Stimulated activated CD4-positive, alpha-beta T cell treated with anti-CD3 and anti-CD28 coated beads, Interleukin-4, amount 100 ng/mL, for 1 hour (primary cell): ENCODE measurements around the gene ZNF638.

Source experiments
- DNase-seq: peaks from one replicate; pipeline ENCODE4 v3.0.0-alpha.2; 2020

Gene ZNF638

DNA sequence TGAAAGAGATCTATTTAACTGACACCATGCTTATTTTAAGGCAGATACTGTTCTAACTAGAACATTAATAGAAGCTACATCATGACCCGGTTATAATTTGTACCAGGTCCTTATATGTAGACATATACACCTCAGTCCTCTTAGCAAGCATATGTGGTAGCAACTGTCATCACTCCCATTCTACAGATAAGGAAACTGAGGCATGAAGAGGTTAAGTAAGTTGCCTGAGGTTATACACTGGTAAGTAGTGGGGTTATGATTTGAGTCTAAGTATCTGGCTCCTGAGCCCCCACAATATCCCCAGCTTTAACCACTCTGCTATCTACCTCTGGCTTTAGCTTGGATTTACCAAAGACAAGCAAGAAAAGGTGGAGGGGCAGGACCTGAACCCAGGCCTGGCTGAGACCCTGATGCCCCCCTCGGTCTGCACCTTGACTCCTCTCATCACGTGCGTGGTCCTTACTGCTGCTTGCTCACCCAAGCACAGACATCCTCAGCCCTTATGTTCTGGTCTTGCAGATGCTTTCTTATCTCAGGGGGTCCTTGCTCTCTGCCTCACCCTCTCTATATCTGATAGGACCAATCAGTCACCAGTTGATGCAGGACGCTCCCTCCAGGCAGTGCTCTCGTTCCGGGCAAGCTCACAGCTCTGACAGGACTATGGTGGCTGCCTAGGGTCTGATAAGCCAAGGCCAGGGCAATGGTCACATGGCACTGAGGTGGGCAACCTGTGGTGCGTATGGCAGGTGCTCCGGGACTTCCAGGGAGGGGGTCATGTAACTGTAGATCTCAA is 125.7 kb downstream of the ZNF638 start:
- no peak for DNase-seq

DNA sequence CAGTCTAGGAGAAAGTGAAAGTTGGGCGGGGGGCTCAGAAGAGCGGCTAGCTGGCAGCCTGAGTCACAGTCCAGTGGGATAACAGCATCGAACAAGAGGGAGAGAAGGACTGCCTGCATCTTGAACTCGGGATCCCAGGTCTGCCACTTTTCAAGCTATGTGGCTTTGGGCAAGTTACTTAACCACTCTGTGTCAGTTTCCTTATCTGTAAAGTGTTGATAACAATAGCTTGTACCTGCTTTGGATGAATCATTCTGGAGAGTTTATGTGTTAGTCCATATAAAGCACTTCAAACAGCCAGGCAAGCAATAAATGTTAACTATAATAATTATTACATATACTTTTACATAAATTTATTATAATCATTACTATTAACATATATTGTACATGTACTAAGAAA is 126.3 kb downstream of the ZNF638 start:
- no peak for DNase-seq

DNA sequence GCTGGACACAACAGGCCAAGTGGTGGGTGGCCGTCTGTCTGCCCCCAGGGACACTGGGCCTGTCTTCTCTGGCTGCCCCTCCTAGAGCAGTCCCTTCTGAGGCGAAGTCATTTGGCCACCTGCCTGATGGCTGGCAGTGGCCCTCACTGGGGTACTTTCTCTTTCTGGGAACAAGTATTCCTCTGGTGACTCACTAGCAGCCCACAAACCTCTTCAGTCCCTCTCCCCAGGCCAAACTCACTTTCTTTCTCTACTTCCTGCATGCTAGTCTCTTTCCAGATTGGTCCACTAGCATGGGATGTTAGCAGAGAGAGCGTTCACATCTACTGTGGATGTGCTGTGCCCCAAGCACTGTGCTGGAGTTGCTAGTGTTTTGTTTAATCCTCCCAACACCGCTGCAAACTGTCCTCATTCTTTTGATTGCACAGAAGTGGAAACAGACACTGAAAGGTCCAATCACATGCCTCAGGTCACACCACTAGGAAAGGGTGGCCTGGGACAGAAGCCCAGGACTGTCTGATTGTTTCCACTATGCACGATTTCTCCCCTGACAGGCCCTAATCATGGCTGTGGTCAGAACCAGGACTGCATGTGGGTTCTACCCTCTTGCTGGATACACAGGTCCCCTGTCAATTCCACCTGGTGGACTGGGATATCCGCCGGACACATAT is 127.0 kb downstream of the ZNF638 start:
- no peak for DNase-seq

DNA sequence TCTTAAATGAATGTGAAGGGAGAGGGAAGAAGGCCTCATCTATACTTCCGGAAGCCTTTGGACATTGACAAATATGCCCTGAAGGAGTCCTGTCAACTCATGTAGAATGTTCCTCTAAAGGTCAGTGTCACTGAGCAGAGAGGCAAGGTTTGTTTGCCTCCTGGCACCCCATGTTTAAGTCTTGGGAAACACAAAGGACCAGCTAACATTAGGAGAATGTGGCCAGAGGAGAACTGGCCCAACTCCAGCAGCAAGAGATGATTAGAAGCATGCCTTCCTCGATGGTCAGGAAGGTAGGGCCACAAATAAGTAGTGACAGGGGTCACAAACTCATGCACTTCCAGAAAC is 127.5 kb downstream of the ZNF638 start:
- DNase-seq: no peak

DNA sequence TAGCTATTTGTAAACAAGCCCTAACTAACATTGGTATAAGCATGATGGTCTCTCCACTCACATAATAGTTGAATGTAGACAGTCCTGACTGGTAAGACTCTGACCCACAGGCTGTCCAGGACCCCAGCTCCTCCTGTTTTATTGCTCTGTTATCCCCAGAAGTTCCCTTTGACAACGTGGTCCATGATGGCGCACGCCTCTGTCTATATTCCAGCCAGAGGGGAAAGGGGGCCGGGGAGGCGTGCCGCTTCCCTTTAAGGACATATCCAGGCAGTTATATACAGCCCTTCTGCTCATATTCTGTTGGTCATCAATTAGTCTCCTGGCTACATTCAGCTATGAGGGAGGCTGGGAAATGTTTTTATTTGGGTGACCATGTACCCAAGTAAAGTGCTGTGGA is 128.5 kb downstream of the ZNF638 start:
- DNase-seq: no peak

DNA sequence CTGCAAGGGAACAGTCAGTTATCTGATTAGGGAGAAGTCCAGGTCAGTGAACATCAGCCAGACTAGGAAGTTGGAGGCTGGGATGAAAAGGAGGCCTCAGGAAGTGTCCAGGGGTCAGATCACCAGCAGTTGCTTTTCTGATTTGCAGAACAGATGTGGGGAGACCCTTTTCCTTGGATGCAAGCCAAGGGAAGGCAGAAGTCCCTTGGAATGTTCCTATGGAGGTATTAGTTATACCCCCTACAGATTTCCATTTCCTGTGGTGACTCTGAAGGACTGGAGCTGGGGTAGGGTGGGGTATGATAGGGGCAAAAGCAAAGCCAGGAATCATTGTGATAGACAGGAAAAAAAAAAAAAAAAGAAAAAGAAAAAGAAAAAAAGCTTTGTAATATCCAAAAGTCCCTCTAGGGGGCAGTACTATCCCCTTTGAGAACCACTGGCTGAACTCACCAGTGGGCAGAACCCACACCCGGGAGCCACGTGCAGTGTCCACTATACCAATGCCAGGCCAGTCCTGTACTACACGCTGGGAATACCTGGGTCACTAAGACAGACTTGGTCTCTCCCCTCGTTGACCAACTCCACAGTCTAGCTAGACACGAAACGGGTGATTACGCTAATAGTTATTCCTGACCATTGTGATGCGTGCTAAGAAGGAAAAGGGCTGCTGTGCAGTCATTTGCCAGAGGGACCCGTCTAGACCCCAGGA is 129.2 kb downstream of the ZNF638 start:
- DNase-seq: no peak

DNA sequence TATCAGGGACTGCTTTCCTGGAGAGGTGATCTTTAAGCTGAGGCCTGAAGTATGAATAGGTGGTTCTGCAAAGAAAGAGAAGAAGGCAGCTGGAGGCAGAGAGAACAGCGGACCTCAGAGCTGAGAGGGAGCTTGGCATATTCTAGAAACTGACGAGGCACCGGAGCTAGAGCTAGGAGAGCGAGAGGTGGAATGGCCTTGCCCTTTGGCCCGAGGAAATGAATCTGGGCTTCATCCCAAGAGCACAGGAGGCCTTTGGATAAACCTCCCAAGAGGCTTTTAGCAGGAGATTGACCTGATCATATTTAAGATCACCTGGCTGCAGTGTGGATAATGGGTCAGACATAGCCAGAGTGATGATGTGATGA is 129.7 kb downstream of the ZNF638 start:
- DNase-seq: no peak

DNA sequence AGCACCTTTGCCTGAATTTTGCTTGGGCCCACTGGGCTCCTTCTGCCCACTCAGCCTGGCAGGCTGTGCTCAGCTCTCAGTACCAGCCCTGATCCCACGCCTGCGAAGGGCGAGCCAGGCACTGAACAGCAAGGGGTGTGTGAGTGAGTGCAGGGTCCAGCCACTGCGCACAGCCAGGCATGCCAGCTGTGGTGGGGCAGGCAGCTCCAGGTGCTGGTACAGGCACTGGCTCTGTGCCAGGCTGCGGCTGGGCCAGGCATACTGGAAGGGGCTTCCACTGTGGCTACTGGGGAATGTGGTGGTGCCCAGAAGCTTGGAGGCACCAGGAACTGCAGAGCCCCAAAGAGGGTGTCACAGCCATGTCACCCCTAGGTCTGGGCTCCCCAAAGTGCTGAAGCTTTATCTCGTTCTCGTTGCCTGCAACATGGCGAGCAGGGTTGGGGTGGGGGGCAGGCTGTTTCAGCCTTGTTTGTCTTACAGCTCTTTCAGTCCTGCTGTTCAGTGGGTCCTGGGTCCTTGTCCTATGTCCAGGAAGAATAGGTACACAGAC is 130.5 kb downstream of the ZNF638 start:
- no peak for DNase-seq

DNA sequence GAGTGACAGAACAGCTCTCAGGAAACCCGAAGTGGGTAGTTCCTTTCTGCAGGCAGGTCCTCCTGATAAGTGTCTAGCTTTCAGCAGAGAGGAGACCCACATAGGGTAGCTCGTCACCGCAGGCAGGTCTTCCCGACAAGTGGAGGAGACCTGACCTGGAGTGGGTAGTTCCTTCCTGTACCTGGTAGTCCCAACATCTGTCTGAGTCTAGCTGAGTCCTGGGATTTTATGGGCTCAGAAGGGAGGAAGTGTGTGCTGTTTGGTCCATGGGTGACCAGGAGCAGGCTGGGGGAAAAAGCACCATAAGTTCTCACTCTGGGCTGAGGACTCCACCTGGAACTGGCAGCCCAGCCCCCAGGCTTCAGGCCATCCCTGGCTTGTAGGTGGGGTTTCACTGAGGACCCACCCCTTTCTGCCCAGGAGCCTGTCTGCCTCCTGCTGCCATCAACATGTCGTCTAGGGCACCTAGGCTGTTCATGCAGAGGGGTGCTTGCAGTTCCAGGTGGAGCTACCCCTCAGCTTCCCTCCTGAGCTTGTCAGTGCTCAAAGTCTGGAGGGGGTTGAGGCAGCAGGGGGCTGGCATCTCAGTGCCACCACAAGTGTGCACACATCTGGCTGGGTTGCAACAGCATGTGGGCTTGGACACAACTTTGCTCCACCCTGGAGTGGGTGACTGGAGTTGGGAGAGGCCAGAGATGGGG is 131.2 kb downstream of the ZNF638 start:
- DNase-seq: no peak

DNA sequence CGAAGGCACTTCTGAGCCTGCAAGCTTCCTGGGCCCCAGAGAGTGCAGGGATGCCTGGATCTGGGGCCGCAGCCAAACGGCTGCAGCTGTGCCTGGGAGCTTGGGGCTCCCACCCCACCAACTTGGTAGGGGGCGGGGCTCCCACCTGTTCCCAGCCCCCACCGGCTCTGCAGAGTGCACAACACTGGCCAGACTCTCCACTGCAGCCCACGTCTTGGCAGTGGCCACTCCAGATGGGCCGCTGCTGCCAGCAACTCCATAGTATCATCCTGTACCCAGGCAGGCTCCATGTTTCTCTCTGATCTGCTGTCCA is 131.7 kb downstream of the ZNF638 start:
- DNase-seq: no peak

DNA sequence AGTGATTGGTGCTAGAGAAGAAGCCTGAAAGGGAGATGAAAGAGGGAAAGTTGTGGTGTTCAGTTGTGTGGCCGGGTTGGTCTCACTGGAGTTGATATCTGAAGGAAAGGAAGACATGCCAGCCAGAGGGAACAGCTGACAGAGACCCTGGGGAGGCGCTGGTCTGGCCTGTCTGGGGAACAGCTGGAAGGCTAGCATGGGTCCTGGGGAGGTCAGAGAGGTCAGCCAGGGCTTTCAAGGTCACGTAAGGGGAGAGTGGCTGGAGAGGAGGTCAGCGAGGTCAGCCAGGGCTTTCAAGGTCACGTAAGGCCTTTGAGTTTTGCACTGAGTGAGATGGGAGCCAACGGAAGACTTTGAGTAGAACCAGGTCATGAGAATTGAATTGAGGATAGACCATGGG is 132.8 kb downstream of the ZNF638 start:
- DNase-seq: no peak

DNA sequence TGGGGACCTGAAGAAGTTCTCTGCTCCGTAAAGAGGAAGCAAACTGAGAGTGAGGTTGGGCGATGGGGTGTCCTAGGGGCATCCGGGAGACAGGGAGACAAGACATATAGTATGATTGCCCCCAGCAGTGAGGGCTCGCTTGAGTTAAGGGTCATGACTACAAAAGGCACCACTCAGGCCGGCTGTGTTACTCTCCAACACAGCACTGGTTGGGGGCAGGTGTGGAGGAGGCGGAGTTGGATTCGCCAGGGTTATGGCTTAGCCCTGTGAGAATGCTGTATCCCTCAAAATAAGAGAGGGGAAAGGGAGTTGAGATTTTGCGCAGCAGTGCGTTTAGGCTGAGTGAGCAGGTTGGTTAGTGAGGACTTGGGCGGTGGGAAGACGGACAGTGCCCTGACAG is 133.8 kb downstream of the ZNF638 start:
- no peak for DNase-seq

DNA sequence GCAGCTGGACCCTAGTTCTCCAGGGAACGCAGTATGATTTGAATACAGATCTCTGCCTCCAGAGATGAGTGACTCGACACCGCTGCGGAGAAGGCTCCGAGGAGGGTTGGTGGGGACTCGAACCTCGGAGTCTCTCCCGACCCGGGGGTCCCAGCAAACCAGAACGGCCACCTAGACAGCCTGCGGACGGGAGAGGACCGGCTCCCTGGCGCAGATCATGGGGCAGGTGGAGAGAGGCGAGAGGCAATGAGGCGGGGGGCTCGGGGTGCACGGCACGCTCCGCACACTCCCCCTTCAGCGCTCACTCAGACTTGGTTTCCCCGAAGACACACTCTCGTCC is 134.3 kb downstream of the ZNF638 start:
- DNase-seq: no peak

DNA sequence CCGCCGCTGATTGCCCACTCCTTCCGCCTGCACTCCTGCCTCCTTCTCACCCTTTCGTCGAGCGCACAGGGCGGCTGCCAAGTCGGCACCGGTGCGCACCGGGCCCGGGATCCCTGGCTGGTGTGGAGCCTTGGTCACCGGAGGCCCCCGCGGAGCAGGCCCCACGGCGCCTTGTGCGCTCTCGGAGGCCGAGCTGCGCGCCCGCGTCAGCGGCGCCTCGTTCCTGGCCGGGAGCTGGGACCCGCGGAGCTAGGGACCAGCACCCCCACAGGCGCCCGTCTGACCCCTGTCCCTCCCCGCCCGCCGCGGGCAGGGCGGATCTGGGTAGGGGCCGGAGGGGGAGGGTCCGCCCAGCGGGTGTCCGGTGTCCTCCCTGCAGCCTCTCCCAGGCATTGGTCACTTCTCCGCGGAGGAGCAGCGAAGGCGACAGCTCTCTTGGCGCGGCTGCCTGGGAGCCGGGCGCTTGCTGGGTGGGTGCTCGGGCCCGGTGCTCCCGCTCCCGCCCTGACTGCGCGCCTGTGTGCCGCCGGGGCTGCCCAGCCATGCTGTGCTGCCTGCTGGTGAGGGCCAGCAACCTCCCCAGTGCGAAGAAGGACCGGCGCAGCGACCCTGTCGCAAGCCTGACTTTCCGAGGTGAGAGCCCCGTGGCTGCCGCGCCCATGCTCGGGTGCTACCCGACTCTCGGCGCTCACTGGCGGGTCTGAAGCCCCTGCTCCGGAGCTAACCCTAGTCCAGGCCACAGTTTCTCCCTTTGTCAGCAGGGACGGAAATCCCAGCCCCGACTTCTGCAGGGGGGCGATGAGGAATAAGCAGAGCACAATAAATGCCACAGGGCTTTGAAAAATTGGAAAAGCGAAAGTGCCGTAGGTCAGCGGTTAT is 135.0 kb downstream of the ZNF638 start:
- DNase-seq: no peak

DNA sequence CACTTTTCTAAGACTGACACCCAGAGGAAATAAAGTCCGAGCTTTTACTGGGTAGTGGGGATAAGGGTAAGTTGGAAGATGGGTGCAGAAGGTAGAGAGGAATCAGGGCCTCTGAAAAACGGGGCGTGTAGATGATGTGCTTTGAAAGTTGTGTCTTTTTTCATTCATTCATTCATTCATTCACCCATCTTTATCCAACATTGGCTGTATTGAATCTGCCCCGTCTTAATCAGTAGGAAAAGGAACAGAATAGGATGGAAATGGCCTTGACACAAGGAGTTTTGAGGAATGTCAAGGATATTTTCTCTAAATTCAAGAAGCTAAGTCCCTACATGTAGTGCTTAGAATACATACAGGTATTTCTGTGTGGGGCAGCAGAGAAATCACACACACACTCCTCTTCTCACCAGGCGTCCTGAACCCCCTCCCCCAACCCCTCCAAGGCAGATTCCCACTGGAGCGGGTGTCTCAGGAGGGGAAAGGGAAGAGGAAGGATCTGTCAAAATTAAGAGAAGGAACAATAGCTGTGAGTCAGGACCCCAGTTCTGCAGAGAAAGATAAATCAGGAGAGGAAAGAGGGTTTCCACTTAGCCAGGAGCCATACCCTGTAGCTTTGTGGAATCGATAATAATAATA is 135.7 kb downstream of the ZNF638 start:
- DNase-seq: no peak

DNA sequence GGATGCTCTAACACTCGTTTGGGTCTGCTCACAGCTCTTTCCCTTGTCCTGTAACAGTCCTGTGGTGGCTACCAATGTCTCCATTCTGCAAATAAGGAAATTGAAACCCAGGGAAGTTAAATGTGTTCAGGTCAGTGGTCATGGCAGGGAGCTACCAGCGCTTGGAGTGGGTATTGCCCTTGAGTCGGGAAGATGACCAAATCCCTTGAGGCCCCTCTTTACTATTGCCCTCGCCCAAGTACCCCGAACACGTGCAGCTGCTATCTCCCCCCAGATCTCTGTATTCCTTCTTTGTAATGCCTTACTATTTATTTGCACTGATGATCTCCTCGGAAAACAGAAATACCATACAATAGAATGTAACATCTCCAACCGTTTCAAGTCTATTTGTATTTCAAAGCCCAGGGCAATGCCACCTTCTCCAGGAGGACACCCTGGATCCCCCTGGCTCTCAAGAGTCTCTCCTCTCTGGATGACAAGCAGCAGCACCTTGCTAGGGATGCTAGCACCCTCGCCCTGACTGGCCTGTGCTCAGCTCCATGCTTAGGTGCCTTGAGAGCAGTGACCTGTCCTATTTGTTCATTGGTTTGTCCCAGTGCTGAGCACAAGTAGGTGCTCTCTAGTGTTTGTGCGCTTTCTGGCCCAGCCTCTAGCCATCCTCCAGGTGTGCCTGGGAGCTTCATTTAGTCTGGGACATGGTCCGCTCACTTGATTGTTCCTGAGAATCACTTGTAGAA is 136.9 kb downstream of the ZNF638 start:
- DNase-seq: no peak

DNA sequence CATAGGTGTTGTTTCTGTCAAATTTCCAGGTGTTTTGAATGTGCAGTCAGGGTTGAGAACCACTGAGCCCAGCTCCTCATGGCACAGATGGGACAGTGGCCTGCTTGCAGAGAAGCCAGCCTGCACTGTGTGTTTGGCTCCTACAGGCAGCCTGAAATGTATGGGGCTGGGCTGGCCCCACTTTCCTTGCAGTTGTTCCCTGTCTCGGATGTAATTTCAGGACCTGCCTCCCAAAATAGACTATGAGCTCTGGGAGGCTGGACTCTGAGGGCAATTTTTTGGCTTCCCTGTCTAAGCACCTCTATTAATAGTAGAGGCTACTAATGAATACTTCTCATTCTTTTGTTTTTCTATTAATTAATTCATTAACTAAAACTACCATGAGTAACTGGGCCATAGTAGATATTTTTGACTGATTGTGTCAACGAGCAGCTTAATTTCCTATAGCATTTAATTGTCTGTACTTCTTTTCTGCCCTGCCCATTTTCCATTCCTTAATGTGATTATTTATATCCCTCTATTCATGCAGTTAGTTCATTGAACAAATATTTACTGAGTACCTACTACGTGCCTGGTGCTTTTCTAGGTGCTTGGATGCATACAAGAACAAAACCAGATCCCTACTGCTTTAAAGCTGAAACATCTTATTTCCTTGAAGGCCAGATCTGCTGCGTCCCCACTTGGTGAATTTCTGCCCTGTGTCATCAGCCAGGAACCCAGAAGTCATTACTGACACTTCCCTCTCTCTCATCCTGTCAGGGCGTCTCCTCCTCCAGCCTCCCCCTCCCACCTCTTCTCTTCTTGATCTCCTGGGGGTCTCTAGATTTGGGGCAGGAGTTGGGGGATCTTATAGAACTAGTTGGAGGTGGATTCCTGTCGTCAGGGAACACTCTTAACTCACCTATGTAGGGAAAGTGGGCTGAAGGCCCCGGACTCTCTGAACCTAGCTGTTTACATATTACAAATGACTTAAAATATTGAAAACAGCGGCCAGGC is 138.1 kb downstream of the ZNF638 start:
- DNase-seq: no peak

DNA sequence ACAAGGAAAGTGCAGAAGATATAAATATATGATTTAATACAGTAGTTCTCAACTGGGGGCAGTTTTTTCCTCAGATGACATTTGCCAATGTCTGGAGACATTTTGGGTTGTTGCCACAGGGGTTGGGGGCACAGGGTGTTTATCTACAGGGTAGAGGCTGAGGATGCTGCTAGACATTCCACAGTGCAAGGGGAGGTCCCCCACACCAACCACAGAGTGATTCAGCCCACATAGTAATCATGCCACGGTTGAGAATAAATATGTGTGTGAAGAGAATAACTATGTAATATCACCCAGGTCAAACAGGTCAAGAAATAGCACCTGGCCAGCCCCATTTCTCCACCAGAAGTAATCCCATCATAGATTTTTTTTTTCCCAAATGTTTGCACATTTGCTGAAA is 139.7 kb downstream of the ZNF638 start:
- no peak for DNase-seq

DNA sequence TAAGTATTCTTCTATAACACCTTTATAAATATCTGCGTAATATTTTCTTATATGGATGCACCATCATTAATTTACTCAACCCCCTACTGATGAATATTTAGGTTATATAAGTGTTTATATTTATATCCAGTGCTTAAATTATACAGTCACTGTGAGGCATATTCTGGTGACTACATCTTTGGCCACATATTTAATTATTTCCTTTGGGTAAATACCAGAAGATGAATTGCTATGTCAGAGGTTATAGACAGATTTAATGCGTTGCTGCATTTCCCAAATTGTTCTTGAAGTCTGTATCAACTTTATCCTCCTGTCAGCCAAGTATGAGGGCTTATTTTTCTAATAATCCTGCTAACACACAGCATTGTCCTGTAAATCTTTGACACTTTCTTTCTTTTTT is 140.4 kb downstream of the ZNF638 start:
- DNase-seq: no peak
